ENCODE results near the gene CASKIN1. TPM values are rescaled to one million over a fixed set of nuclear protein-coding genes. Genes with fewer than 3 reads are reported as not detected.

CASKIN1 gene
- total and polyA plus RNA-seq, 2 experiments from 2014 or later: 1.0 to 6.2 TPM

- Mint-ChIP-seq H3K27ac (no peak overlapping the region), H3K9me3 (no peaks in the 10 kb centered on the region; the same call in 1 of the 3 replicates), H3K27me3 (ENCODE audit: insufficient read depth, low read depth, poor library complexity) (peaks cover 16% of the 10 kb centered on the region), H3K4me3 (no peak overlapping the region), H3K4me1 (peaks cover 28% of the 10 kb centered on the region), H3K36me3 (ENCODE audit: low read depth) (peaks cover 24% of the 10 kb centered on the region)
- peaks cover 15% of the 10 kb centered on the region; the same call in 1 of the 2 replicates for H3K4me1 ChIP-seq (ENCODE audit: insufficient read depth)
- peaks cover 70% of the 10 kb centered on the region for H3K79me2 ChIP-seq (replicated peaks; ENCODE audit: insufficient read depth)
- H2AFZ ChIP-seq: no peak overlapping the region
- peaks cover 2% of the 10 kb centered on the region; the same call in 1 of the 2 replicates for H3K36me3 ChIP-seq (ENCODE audit: insufficient read depth)
- peaks cover 5% of the 10 kb centered on the region for H4K20me1 ChIP-seq (replicated peaks; ENCODE audit: insufficient read depth)
- DNase-seq (ENCODE audit: low spot score) (no peak), ATAC-seq (peak; percentile 10; the same call in 2 of the 3 replicates)
- H3K4me3 ChIP-seq: no peak overlapping the region
- no peak overlapping the region for H3K27ac ChIP-seq (ENCODE audit: low read depth)
- H3K4me2 ChIP-seq: no peak overlapping the region
- peaks cover 13% of the 10 kb centered on the region; the same call in 1 of the 2 replicates for H3F3A ChIP-seq (replicated peaks; ENCODE audit: low read depth)
- no peaks in the 10 kb centered on the region for H3K9me2 ChIP-seq (ENCODE audit: insufficient read depth)
- no peaks in the 10 kb centered on the region for H3K27me3 ChIP-seq (ENCODE audit: insufficient read depth)
- TF ChIP-seq EZH2 (IDR thresholded peaks at IDR 0.05; ENCODE audit: low read depth, unreplicated experiment) (no peak), ETS1 (IDR thresholded peaks at IDR 0.05) (no peak), REST (IDR thresholded peaks at IDR 0.05; ENCODE audit: unreplicated experiment) (no peak), POLR2AphosphoS5 (IDR thresholded peaks at IDR 0.05; ENCODE audit: low read depth) (no peak), NANOG (IDR thresholded peaks at IDR 0.05; ENCODE audit: borderline replicate concordance) (no peak), CREB1 (CRISPR knock-in tag; IDR thresholded peaks at IDR 0.05; ENCODE audit: low read depth) (no peak), STAT1 (IDR thresholded peaks at IDR 0.05; ENCODE audit: unreplicated experiment) (no peak), ZNF331 (CRISPR knock-in tag; IDR thresholded peaks at IDR 0.05; ENCODE audit: low read depth) (no peak), EZH2phosphoT487 (IDR thresholded peaks at IDR 0.05; ENCODE audit: unreplicated experiment) (no peak), ZNF114 (CRISPR knock-in tag; IDR thresholded peaks at IDR 0.05) (no peak), JUNB (IDR thresholded peaks at IDR 0.05; ENCODE audit: unreplicated experiment) (no peak)
- TF ChIP-seq, protein P1, sequence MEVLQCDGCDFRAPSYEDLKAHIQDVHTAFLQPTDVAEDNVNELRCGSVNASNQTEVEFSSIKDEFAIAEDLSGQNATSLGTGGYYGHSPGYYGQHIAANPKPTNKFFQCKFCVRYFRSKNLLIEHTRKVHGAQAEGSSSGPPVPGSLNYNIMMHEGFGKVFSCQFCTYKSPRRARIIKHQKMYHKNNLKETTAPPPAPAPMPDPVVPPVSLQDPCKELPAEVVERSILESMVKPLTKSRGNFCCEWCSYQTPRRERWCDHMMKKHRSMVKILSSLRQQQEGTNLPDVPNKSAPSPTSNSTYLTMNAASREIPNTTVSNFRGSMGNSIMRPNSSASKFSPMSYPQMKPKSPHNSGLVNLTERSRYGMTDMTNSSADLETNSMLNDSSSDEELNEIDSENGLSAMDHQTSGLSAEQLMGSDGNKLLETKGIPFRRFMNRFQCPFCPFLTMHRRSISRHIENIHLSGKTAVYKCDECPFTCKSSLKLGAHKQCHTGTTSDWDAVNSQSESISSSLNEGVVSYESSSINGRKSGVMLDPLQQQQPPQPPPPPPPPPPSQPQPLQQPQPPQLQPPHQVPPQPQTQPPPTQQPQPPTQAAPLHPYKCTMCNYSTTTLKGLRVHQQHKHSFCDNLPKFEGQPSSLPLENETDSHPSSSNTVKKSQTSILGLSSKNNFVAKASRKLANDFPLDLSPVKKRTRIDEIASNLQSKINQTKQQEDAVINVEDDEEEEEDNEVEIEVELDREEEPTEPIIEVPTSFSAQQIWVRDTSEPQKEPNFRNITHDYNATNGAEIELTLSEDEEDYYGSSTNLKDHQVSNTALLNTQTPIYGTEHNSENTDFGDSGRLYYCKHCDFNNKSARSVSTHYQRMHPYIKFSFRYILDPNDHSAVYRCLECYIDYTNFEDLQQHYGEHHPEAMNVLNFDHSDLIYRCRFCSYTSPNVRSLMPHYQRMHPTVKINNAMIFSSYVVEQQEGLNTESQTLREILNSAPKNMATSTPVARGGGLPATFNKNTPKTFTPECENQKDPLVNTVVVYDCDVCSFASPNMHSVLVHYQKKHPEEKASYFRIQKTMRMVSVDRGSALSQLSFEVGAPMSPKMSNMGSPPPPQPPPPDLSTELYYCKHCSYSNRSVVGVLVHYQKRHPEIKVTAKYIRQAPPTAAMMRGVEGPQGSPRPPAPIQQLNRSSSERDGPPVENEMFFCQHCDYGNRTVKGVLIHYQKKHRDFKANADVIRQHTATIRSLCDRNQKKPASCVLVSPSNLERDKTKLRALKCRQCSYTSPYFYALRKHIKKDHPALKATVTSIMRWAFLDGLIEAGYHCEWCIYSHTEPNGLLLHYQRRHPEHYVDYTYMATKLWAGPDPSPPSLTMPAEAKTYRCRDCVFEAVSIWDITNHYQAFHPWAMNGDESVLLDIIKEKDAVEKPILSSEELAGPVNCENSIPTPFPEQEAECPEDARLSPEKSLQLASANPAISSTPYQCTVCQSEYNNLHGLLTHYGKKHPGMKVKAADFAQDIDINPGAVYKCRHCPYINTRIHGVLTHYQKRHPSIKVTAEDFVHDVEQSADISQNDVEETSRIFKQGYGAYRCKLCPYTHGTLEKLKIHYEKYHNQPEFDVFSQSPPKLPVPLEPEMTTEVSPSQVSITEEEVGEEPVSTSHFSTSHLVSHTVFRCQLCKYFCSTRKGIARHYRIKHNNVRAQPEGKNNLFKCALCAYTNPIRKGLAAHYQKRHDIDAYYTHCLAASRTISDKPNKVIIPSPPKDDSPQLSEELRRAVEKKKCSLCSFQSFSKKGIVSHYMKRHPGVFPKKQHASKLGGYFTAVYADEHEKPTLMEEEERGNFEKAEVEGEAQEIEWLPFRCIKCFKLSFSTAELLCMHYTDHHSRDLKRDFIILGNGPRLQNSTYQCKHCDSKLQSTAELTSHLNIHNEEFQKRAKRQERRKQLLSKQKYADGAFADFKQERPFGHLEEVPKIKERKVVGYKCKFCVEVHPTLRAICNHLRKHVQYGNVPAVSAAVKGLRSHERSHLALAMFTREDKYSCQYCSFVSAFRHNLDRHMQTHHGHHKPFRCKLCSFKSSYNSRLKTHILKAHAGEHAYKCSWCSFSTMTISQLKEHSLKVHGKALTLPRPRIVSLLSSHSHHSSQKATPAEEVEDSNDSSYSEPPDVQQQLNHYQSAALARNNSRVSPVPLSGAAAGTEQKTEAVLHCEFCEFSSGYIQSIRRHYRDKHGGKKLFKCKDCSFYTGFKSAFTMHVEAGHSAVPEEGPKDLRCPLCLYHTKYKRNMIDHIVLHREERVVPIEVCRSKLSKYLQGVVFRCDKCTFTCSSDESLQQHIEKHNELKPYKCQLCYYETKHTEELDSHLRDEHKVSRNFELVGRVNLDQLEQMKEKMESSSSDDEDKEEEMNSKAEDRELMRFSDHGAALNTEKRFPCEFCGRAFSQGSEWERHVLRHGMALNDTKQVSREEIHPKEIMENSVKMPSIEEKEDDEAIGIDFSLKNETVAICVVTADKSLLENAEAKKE (CRISPR knock-in tag; IDR thresholded peaks at IDR 0.05): no peak
- TF ChIP-seq, protein P2, sequence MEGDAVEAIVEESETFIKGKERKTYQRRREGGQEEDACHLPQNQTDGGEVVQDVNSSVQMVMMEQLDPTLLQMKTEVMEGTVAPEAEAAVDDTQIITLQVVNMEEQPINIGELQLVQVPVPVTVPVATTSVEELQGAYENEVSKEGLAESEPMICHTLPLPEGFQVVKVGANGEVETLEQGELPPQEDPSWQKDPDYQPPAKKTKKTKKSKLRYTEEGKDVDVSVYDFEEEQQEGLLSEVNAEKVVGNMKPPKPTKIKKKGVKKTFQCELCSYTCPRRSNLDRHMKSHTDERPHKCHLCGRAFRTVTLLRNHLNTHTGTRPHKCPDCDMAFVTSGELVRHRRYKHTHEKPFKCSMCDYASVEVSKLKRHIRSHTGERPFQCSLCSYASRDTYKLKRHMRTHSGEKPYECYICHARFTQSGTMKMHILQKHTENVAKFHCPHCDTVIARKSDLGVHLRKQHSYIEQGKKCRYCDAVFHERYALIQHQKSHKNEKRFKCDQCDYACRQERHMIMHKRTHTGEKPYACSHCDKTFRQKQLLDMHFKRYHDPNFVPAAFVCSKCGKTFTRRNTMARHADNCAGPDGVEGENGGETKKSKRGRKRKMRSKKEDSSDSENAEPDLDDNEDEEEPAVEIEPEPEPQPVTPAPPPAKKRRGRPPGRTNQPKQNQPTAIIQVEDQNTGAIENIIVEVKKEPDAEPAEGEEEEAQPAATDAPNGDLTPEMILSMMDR (conservative IDR thresholded peaks at IDR 0.05; ENCODE audit: low read depth in 2 of 2): no peak
These were observed 35.4 kb downstream of the CASKIN1 start for GRCh38 chr16:2160915-2161551.

All from GM23338 (cell line).